Liver (tissue), 3 donors: ENCODE data around the gene SPRED1.

Source experiments
- ATF3 ChIP-seq: IDR thresholded peaks from 2 replicates; pipeline ENCODE4 v1.6.1; 2016; ENCODE audit warnings: antibody characterized with exemption
- CTCF ChIP-seq: fragments of 150-350 bp; IDR thresholded peaks from 2 replicates; pipeline ENCODE4 v1.5.1; 2017; ENCODE audit warnings: improper control_type of control experiment, low read depth, low read length; ENCODE audit not compliant: missing input control
- FOXA2 ChIP-seq: IDR thresholded peaks from 2 replicates; pipeline ENCODE4 v1.6.1; 2016; ENCODE audit warnings: antibody characterized with exemption
- GABPA ChIP-seq, 2 donors: IDR thresholded peaks in 1 of 2; conservative IDR thresholded peaks in 1 of 2; 2 replicates each; pipeline ENCODE4 v1.6.1; 2016; ENCODE audit warnings: antibody characterized with exemption in 2 of 2, mild to moderate bottlenecking in 1 of 2, moderate library complexity in 1 of 2
- JUND ChIP-seq, 2 donors: IDR thresholded peaks; 2 replicates each; pipeline ENCODE4 v1.6.1; 2016; ENCODE audit warnings: antibody characterized with exemption in 2 of 2
- MAX ChIP-seq: IDR thresholded peaks from 2 replicates; pipeline ENCODE4 v1.6.1; 2016; ENCODE audit warnings: antibody characterized with exemption
- NR2F2 ChIP-seq: IDR thresholded peaks from 2 replicates; pipeline ENCODE4 v1.6.1; 2016; ENCODE audit warnings: antibody characterized with exemption
- RAD21 ChIP-seq, 2 donors: IDR thresholded peaks; 2 replicates each; pipeline ENCODE4 v1.6.1; 2016; ENCODE audit warnings: antibody characterized with exemption in 2 of 2, mild to moderate bottlenecking in 2 of 2
- REST ChIP-seq: IDR thresholded peaks from 2 replicates; pipeline ENCODE4 v1.6.1; 2016; ENCODE audit warnings: antibody characterized with exemption, mild to moderate bottlenecking
- SP1 ChIP-seq: IDR thresholded peaks from 2 replicates; pipeline ENCODE4 v1.6.1; 2018; ENCODE audit warnings: antibody characterized with exemption, mild to moderate bottlenecking
- TAF1 ChIP-seq: conservative IDR thresholded peaks from 2 replicates; pipeline ENCODE4 v1.6.1; 2016; ENCODE audit warnings: antibody characterized with exemption, mild to moderate bottlenecking
- YY1 ChIP-seq: IDR thresholded peaks from 2 replicates; pipeline ENCODE4 v1.6.1; 2016; ENCODE audit warnings: antibody characterized with exemption, mild to moderate bottlenecking
- donor health status: healthy.
- donor health status: healthy.

- TF ChIP-seq CTCF (no peak), GABPA (IDR thresholded peaks at IDR 0.05 in 1 of 2, conservative IDR thresholded peaks at IDR 0.05 in 1 of 2) (no peak), REST (no peak), JUND (IDR thresholded peaks at IDR 0.05) (no peak), MAX (no peak), TAF1 (no peak), RAD21 (IDR thresholded peaks at IDR 0.05) (no peak), YY1 (no peak), ATF3 (no peak), NR2F2 (no peak), SP1 (no peak), FOXA2 (no peak)
These were observed 44.4 kb upstream of the SPRED1 start for GRCh38 chr15:38208206-38208605.
